ENCODE results near the gene GREM2. TPM values are rescaled to one million over a fixed set of nuclear protein-coding genes. Genes with fewer than 3 reads are reported as not detected.

Gene GREM2
- total RNA-seq, 1 experiment from 2014 or later = not detected

DNA sequence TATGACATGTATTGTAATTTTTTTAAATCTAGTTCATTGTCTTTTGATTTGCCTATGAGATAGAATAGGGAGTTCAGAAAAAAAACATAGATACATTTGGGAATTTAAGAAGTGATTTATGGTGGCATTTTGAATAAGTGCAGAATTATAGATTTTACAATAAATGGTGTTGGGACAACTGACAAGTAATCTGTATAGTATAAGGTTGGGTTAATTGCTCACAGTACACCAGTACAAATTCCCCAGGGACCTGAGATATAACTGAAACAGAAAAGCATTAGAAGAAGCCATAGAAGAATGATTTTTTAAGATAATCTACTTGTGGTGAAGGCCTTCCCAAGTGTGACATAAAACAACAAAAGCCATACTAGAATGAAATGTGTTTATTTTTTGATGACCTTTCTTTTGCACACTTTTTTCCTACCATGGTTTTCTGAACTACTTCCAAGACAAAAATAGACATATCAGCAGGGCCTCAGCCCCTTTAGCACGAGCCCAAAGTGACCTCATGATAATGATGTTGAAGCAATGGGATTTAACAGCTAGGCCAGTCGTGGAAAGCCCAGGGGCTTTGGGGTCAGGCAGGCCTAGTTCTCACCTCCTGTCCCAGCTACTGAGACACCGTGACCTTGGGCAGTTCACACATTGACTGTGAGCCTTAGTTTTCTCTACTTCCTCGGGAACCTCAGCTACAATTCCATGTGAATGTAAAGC is 87.4 kb downstream of the GREM2 start:
- Mint-ChIP-seq H3K36me3 (ENCODE audit: insufficient read depth, unreplicated experiment) (no peaks in the 10 kb centered on the region), H3K27me3 (ENCODE audit: insufficient read depth, unreplicated experiment) (no peaks in the 10 kb centered on the region), H3K27ac (ENCODE audit: low read depth, unreplicated experiment) (no peak overlapping the region), H3K4me3 (ENCODE audit: unreplicated experiment) (no peak overlapping the region), H3K4me1 (ENCODE audit: insufficient read depth, unreplicated experiment) (no peaks in the 10 kb centered on the region), H3K9me3 (ENCODE audit: unreplicated experiment) (no peaks in the 10 kb centered on the region)
- no TSS peak for BruUV-seq (replicated peaks)
- ChIA-PET POLR2A (interaction anchor here (0.8 kb wide), 1 partner anchor 192 kb away, joined by 4 read pairs; no protein-coding TSS in a partner anchor), CTCF (no interaction called here)
- intact Hi-C loops (cut with micrococcal nuclease) = no loop called here
- no peak for DNase-seq (ENCODE audit: unreplicated experiment)
- TF ChIP-seq, protein P1, sequence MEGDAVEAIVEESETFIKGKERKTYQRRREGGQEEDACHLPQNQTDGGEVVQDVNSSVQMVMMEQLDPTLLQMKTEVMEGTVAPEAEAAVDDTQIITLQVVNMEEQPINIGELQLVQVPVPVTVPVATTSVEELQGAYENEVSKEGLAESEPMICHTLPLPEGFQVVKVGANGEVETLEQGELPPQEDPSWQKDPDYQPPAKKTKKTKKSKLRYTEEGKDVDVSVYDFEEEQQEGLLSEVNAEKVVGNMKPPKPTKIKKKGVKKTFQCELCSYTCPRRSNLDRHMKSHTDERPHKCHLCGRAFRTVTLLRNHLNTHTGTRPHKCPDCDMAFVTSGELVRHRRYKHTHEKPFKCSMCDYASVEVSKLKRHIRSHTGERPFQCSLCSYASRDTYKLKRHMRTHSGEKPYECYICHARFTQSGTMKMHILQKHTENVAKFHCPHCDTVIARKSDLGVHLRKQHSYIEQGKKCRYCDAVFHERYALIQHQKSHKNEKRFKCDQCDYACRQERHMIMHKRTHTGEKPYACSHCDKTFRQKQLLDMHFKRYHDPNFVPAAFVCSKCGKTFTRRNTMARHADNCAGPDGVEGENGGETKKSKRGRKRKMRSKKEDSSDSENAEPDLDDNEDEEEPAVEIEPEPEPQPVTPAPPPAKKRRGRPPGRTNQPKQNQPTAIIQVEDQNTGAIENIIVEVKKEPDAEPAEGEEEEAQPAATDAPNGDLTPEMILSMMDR (IDR thresholded peaks at IDR 0.05; ENCODE audit: unreplicated experiment) = no peak

DNA sequence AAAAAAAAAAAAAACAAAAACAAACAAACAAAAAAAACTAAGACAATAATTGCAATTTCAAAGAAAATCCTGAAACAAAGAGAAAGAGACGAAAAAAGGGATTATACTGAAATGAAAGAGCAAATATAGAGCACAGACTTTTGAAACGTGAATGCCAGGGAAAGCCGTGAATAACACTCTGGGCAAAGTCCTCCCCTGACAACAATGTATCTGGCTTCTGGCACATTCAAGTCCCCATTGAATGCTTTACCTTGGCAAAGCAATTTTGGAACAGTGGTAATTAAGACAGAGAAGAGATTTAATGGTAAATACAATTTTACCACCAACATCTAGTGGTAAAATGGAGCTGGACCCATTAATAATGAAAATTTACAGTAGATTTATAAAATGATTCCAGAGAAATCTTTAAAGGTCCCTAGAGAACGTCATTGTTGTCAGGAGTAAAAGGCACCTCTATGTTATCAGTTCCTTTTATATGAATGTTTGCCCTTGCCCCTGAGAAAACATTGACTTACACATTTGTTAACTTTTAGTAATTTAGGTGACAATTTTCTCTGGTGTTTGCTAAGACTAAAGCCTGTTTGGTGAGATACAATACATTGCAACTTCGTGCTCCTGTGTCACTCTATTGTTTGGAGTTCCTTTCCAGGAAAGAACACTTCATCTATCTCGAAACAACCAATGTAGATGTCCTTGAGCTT is 89.7 kb downstream of the GREM2 start:
- TF ChIP-seq, protein P1 (IDR thresholded peaks at IDR 0.05; ENCODE audit: unreplicated experiment) = no peak
- H3K9me3 Mint-ChIP-seq (ENCODE audit: unreplicated experiment) = no peaks in the 10 kb centered on the region
- no peaks in the 10 kb centered on the region for H3K36me3 Mint-ChIP-seq (ENCODE audit: insufficient read depth, unreplicated experiment)
- no peak overlapping the region for H3K4me3 Mint-ChIP-seq (ENCODE audit: unreplicated experiment)
- POLR2A ChIA-PET = interaction anchor here (0.6 to 1.4 kb wide), 3 partner anchors 11 to 1340 kb away, joined by 3 to 5 read pairs (median 4); no protein-coding TSS in a partner anchor
- H3K4me1 Mint-ChIP-seq (ENCODE audit: insufficient read depth, unreplicated experiment) = no peaks in the 10 kb centered on the region
- BruUV-seq (replicated peaks) = no TSS peak
- CTCF ChIA-PET = interaction anchor here (0.7 to 1.2 kb wide), 2 partner anchors 86 to 145 kb away, joined by 3 to 6 read pairs; no protein-coding TSS in a partner anchor
- H3K27me3 Mint-ChIP-seq (ENCODE audit: insufficient read depth, unreplicated experiment) = no peaks in the 10 kb centered on the region
- intact Hi-C loops (cut with micrococcal nuclease) = no loop called here
- DNase-seq (ENCODE audit: unreplicated experiment) = no peak
- no peak overlapping the region for H3K27ac Mint-ChIP-seq (ENCODE audit: low read depth, unreplicated experiment)

DNA sequence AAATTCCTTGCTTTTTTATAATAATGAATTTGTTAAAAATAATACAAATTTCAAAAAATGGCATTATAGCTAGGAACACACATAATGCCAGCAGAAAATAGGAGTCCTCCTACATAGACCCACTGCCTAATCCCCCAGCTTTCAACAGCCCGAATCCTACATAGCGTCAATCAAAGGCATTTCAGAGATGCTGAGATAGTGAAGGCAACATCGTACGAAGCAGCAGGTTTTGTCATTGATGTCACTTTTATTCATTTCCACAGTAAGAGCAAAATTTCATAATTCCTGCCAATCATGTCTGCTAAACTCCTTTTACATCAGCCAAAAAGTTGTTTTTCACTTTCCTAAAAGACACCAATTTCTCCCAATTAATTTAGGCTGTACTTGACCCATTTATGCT is 94.1 kb downstream of the GREM2 start:
- H3K4me3 Mint-ChIP-seq (ENCODE audit: unreplicated experiment) = no peak overlapping the region
- TF ChIP-seq, protein P1 (IDR thresholded peaks at IDR 0.05; ENCODE audit: unreplicated experiment) = no peak
- POLR2A ChIA-PET = no interaction called here
- BruUV-seq (replicated peaks) = no TSS peak
- no peaks in the 10 kb centered on the region for H3K27me3 Mint-ChIP-seq (ENCODE audit: insufficient read depth, unreplicated experiment)
- no peaks in the 10 kb centered on the region for H3K36me3 Mint-ChIP-seq (ENCODE audit: insufficient read depth, unreplicated experiment)
- intact Hi-C loops (cut with micrococcal nuclease) = no loop called here
- CTCF ChIA-PET = interaction anchor here (0.8 kb wide), 1 partner anchor 34 kb away, joined by 3 read pairs; no protein-coding TSS in a partner anchor
- H3K9me3 Mint-ChIP-seq (ENCODE audit: unreplicated experiment) = no peaks in the 10 kb centered on the region
- no peak for DNase-seq (ENCODE audit: unreplicated experiment)
- H3K4me1 Mint-ChIP-seq (ENCODE audit: insufficient read depth, unreplicated experiment) = no peaks in the 10 kb centered on the region
- H3K27ac Mint-ChIP-seq (ENCODE audit: low read depth, unreplicated experiment) = no peak overlapping the region

DNA sequence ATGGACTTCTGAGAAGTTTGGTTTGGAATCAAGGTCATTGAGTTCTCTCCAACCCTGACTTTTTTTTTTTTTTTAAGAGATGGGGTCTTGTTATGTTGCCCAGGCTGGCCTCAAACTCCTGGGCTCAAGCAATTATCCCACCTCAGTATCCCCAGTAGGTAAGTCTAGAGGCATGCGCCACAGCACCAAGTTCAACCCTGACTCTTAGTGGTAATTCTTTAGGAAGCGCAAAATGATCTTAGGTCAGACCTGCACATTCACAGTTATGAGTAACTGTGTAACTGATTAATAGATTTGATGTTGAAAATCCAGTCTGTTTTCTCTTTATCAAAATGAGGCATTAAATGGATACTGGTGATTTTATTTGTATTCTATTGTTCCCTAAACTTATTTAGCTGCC is 95.9 kb downstream of the GREM2 start:
- BruUV-seq (replicated peaks) = no TSS peak
- Mint-ChIP-seq H3K36me3 (ENCODE audit: insufficient read depth, unreplicated experiment) (no peaks in the 10 kb centered on the region), H3K27ac (ENCODE audit: low read depth, unreplicated experiment) (no peak overlapping the region), H3K4me3 (ENCODE audit: unreplicated experiment) (no peak overlapping the region), H3K4me1 (ENCODE audit: insufficient read depth, unreplicated experiment) (no peaks in the 10 kb centered on the region), H3K27me3 (ENCODE audit: insufficient read depth, unreplicated experiment) (no peaks in the 10 kb centered on the region), H3K9me3 (ENCODE audit: unreplicated experiment) (no peaks in the 10 kb centered on the region)
- DNase-seq (ENCODE audit: unreplicated experiment) = no peak
- TF ChIP-seq, protein P1 (IDR thresholded peaks at IDR 0.05; ENCODE audit: unreplicated experiment) = no peak
- ChIA-PET CTCF (interaction anchor here (0.7 kb wide), 1 partner anchor 516 kb away, joined by 3 read pairs; no protein-coding TSS in a partner anchor), POLR2A (interaction anchor here (1.3 kb wide), 1 partner anchor 9 kb away, joined by 3 read pairs; no protein-coding TSS in a partner anchor)
- intact Hi-C loops (cut with micrococcal nuclease) = no loop called here

All from MCF 10A (cell line).